Activated CD8-positive, alpha-beta memory T cell treated with anti-CD3 and anti-CD28 coated beads for 1 hour (primary cell): ENCODE results near the gene PRDM5.

Source experiments
- DNase-seq, 2 donors: peaks; one replicate each; pipeline ENCODE4 v3.0.0-alpha.2; 2020; ENCODE audit warnings: low read depth in 1 of 2; ENCODE audit errors: extremely low read depth in 1 of 2

Gene PRDM5

GRCh38 chr4:120922381-120923206 lies at the start of gene PRDM5:
Gene PRDM5 (minus strand): TSS chr4:120922726. CDS start chr4:120922608, 118 bp downstream.
- DNase-seq = no peak

GRCh38 chr4:120971884-120972283 lies 49.4 kb upstream of the PRDM5 start:
- DNase-seq = no peak

GRCh38 chr4:120965938-120966337 lies 43.4 kb upstream of the PRDM5 start:
- DNase-seq = no peak

GRCh38 chr4:120964596-120964995 lies 42.1 kb upstream of the PRDM5 start:
- DNase-seq = no peak

GRCh38 chr4:120963449-120963848 lies 40.9 kb upstream of the PRDM5 start:
- DNase-seq = no peak

GRCh38 chr4:120960656-120961267 lies 38.2 kb upstream of the PRDM5 start:
- DNase-seq = no peak

- DNase-seq = no peak
These were observed 25.9 kb upstream of the PRDM5 start for GRCh38 chr4:120948382-120948781.

- DNase-seq = no peak
These were observed 20.2 kb upstream of the PRDM5 start for GRCh38 chr4:120942776-120943175.

GRCh38 chr4:120940547-120940946 lies 18.0 kb upstream of the PRDM5 start:
- DNase-seq = no peak

GRCh38 chr4:120939693-120940092 lies 17.2 kb upstream of the PRDM5 start:
- no peak for DNase-seq

GRCh38 chr4:120929847-120930246 lies 7.3 kb upstream of the PRDM5 start:
- DNase-seq = no peak

- no peak for DNase-seq
These were observed 5.4 kb upstream of the PRDM5 start for GRCh38 chr4:120927801-120928409.

GRCh38 chr4:120926358-120927025 lies 4.0 kb upstream of the PRDM5 start:
- DNase-seq = no peak

GRCh38 chr4:120924931-120925330 lies 2.4 kb upstream of the PRDM5 start:
- no peak for DNase-seq

GRCh38 chr4:120923207-120923522 lies 639 bp upstream of the PRDM5 start:
- no peak for DNase-seq

- no peak for DNase-seq
These were observed 808 bp downstream of the PRDM5 start for GRCh38 chr4:120921456-120922380.

GRCh38 chr4:120920666-120921065 lies 1.9 kb downstream of the PRDM5 start:
- no peak for DNase-seq

GRCh38 chr4:120919358-120919757 lies 3.2 kb downstream of the PRDM5 start:
- no peak for DNase-seq

- DNase-seq = no peak
These were observed 3.7 kb downstream of the PRDM5 start for GRCh38 chr4:120918788-120919187.

GRCh38 chr4:120918092-120918491 lies 4.4 kb downstream of the PRDM5 start:
- no peak for DNase-seq

GRCh38 chr4:120916937-120917336 lies 5.6 kb downstream of the PRDM5 start:
- no peak for DNase-seq
